T-helper 17 cell (primary cell): ENCODE measurements around the gene CCDC69. TPM values are rescaled to one million over a fixed set of nuclear protein-coding genes. Genes with fewer than 3 reads are reported as not detected.
"Not testable (repeated sequence)": the region's sequence is repeated elsewhere in the genome, so short reads cannot be mapped to it uniquely, and the experiment has no call there.

Experiments
- ATAC-seq: fragments of 150-1000 bp; cut with Tn5 transposase; 2 replicates; pipeline ENCODE4 v1.10.0; 2021; ENCODE audit warnings: mild to moderate bottlenecking, moderate library complexity
- DNase-seq, 3 donors: peaks; one replicate each; pipeline versions ENCODE4 v3.0.0 to v3.0.0-alpha.2; 2020 to 2021
- H3K9me3 ChIP-seq: one replicate; pipeline ENCODE4 v1.7.0; 2013; ENCODE audit warnings: low read length, mild to moderate bottlenecking; ENCODE audit not compliant: control insufficient read depth, poor library complexity, severe bottlenecking
- H3K27ac Mint-ChIP-seq: one replicate; pipeline ENCODE4 v1.8.0; 2022; ENCODE audit warnings: mild to moderate bottlenecking, moderate library complexity, mixed read lengths
- H3K27me3 Mint-ChIP-seq: one replicate; pipeline ENCODE4 v1.8.0; 2022; ENCODE audit warnings: mixed read lengths
- H3K36me3 Mint-ChIP-seq: one replicate; pipeline ENCODE4 v1.8.0; 2022; ENCODE audit warnings: low read depth, mixed read lengths
- H3K4me1 Mint-ChIP-seq: one replicate; pipeline ENCODE4 v1.8.0; 2022; ENCODE audit warnings: mild to moderate bottlenecking, mixed read lengths
- H3K4me3 Mint-ChIP-seq: one replicate; pipeline ENCODE4 v1.8.0; 2022; ENCODE audit warnings: mild to moderate bottlenecking, moderate library complexity, mixed read lengths
- total RNA-seq, 4 donors: library from RNA in 2 of 4; stranded (reverse) in 2 of 4; gene quantifications; one replicate each; pipeline ENCODE4 v1.2.3 and lab custom pipeline; 2022 to 2026

Gene CCDC69
- total RNA-seq, 2 donors from 2014 or later = 74.7 to 82.5 TPM

GRCh38 chr5:151189151-151189550 is 34.7 kb downstream of the CCDC69 start:
- H3K4me1 Mint-ChIP-seq = peaks cover 18% of the 10 kb centered on the region
- H3K27me3 Mint-ChIP-seq = no peaks in the 10 kb centered on the region
- peaks cover 25% of the 10 kb centered on the region for H3K36me3 Mint-ChIP-seq
- H3K4me3 Mint-ChIP-seq = no peak overlapping the region
- ATAC-seq (no peak), DNase-seq (no peak)
- no peaks in the 10 kb centered on the region for H3K9me3 ChIP-seq
- H3K27ac Mint-ChIP-seq = no peak overlapping the region

- no peaks in the 10 kb centered on the region for H3K27me3 Mint-ChIP-seq
- H3K4me1 Mint-ChIP-seq = peaks cover 12% of the 10 kb centered on the region
- peak overlapping the region; percentile 86 for H3K27ac Mint-ChIP-seq
- peaks cover 21% of the 10 kb centered on the region for H3K36me3 Mint-ChIP-seq
- no peak overlapping the region for H3K4me3 Mint-ChIP-seq
- DNase-seq (no peak), ATAC-seq (no peak)
- H3K9me3 ChIP-seq = no peaks in the 10 kb centered on the region
Measured at GRCh38 chr5:151186538-151186937, 37.4 kb downstream of the CCDC69 start.

DNA sequence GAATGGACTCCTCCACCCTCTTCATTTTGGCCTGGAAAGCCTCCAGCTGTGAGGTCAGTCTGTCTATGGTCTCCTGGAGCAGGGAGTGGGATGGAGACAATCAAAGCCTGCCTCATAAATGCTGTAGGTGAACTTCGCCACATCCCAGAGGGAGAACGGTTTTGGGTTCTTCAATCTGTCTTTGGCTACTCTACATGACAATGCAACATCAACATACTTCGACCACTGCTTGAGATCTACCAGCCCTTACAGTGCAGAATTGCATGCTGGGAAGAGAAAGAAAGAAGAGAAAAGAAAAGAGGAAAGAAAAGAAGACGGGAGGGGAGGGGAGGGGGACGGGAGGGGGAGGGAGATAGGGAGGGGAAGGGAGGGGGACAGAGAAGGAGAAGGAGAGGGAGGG is 37.8 kb downstream of the CCDC69 start:
- ATAC-seq (no peak), DNase-seq (no peak)
- no peaks in the 10 kb centered on the region for H3K9me3 ChIP-seq
- H3K27ac Mint-ChIP-seq = peak overlapping the region; percentile 86
- no peak overlapping the region for H3K4me3 Mint-ChIP-seq
- H3K4me1 Mint-ChIP-seq = peaks cover 10% of the 10 kb centered on the region
- H3K36me3 Mint-ChIP-seq = peaks cover 19% of the 10 kb centered on the region
- H3K27me3 Mint-ChIP-seq = no peaks in the 10 kb centered on the region

DNA sequence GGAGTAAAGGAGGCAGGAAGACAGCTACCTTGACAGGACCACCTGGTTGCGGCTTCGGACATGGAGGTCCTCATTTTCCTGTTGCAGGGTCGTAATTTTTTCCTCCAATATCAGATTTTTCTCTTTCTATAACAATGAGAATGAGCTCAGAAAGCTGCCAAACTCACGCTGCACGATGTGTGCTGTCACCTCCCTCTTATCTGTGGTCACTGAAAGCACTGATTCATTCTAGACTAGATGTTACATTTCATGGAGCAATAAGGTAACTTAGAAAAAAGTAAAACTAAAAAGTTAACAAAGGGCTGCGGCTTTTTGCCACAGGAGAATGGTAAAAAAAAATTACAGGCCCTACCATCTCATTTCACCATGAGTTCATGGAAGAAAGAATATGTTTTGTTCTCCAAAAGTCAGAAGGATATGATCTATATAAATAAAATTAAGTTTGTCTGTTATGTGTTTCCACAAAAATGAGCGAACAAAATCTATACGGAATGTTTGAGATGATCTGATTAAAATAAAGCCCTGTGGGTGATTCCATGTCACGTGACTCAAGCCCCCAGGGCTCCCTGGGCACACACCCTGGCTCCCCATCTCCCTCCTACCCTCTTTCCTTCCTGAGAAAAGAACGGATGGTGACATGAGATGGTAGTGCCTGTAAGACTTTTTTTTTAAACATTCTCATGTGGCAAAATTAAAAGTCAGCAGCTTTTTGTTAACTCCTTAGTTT is 39.4 kb downstream of the CCDC69 start:
- Mint-ChIP-seq H3K4me1 (peaks cover 10% of the 10 kb centered on the region), H3K36me3 (peaks cover 17% of the 10 kb centered on the region), H3K4me3 (no peak overlapping the region), H3K27me3 (no peaks in the 10 kb centered on the region), H3K27ac (peak overlapping the region; percentile 54)
- no peak for DNase-seq
- no peaks in the 10 kb centered on the region for H3K9me3 ChIP-seq
- no peak for ATAC-seq

GRCh38 chr5:151183456-151184245 is 40.2 kb downstream of the CCDC69 start:
- Mint-ChIP-seq H3K4me1 (peaks cover 13% of the 10 kb centered on the region), H3K36me3 (peaks cover 10% of the 10 kb centered on the region), H3K4me3 (no peak overlapping the region), H3K27me3 (no peaks in the 10 kb centered on the region), H3K27ac (peak overlapping the region; percentile 54)
- DNase-seq (no peak), ATAC-seq (no peak)
- H3K9me3 ChIP-seq = no peaks in the 10 kb centered on the region

DNA sequence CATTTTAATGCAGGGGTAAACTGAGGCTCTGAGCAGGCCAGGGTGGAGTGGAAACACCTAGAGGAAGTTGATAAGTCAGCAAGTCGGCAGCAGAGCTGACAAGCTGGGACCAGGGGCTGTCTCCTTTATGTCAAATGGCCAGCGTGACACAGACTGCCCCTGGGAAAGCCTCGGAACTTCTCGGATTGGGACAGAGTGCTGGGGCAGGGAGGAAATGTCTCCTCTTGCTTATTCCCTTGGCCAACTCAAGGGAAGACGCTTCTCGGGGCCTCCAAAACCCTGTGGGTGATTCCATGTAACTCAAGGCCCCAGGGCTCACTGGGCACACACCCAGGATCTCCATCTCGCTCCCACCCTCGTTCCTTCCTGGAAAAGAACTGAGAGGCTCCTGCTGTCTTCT is 40.9 kb downstream of the CCDC69 start:
- H3K9me3 ChIP-seq = no peaks in the 10 kb centered on the region
- Mint-ChIP-seq H3K27me3 (no peaks in the 10 kb centered on the region), H3K4me3 (no peak overlapping the region), H3K27ac (peak overlapping the region; percentile 54), H3K4me1 (peaks cover 16% of the 10 kb centered on the region), H3K36me3 (peaks cover 10% of the 10 kb centered on the region)
- DNase-seq = no peak
- no peak for ATAC-seq

DNA sequence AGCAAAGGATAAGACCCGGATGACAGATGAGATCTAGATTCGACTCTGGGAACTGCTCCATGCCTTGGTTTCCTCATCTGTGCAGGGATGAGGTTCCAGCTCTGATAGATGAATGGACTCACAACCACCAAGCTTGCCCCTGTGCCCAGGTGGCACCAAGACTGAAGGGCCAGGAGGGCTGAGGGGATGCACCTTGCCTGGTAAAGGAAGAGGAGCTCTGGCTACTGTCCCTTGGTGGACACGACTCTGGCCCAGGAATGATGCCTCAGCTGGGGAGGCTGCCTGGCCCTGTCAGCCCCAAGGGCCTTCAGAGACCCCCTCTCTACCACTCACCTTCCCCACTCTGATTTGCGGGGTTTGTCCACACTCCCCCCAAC is 41.4 kb downstream of the CCDC69 start:
- H3K4me3 Mint-ChIP-seq = no peak overlapping the region
- H3K27me3 Mint-ChIP-seq = no peaks in the 10 kb centered on the region
- H3K4me1 Mint-ChIP-seq = peaks cover 18% of the 10 kb centered on the region
- peak overlapping the region; percentile 51 for H3K27ac Mint-ChIP-seq
- no peak for DNase-seq
- no peaks in the 10 kb centered on the region for H3K9me3 ChIP-seq
- H3K36me3 Mint-ChIP-seq = peaks cover 12% of the 10 kb centered on the region
- no peak for ATAC-seq

DNA sequence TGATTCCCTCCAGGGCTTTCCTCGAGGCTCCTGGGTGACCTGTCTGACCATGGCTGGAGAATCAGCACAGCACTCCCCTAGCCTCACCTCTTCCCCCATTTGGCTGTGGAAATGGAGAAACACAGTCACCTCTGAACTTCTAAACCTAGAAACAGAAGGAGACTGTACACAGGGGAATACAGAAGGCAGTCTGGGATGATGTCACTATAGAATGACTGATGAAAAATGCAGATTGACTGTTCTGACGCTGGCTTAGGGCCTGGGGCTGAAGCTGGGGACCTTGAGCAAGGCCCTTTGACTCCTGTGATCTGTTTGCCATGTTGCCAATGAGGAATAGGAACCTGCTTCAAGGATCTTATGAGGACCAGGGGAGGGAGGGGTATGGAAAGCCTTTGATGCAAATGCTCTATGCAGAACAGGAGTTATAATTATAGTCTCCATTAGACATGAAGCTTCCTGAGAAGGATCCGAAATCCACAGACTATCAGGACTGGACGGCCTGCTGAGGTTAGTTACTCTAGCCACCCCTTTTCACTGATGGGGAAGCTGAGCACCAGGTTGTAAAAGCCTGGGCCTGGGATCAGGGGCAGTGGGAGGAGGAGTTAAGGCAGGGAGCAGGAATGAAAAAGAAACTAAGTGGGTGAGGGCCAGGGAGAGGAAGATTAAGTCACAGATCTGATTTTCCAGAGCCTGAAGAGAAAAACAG is 41.9 kb downstream of the CCDC69 start:
- Mint-ChIP-seq H3K4me1 (peaks cover 18% of the 10 kb centered on the region), H3K27ac (peak overlapping the region; percentile 51), H3K27me3 (no peaks in the 10 kb centered on the region), H3K36me3 (peaks cover 11% of the 10 kb centered on the region), H3K4me3 (no peak overlapping the region)
- no peaks in the 10 kb centered on the region for H3K9me3 ChIP-seq
- DNase-seq = no peak
- ATAC-seq = no peak

- Mint-ChIP-seq H3K27me3 (no peaks in the 10 kb centered on the region), H3K27ac (peak overlapping the region; percentile 54), H3K4me1 (peaks cover 9% of the 10 kb centered on the region), H3K36me3 (peaks cover 3% of the 10 kb centered on the region), H3K4me3 (no peak overlapping the region)
- DNase-seq (no peak), ATAC-seq (no peak)
- no peaks in the 10 kb centered on the region for H3K9me3 ChIP-seq
Measured at GRCh38 chr5:151180291-151180690, 43.6 kb downstream of the CCDC69 start.

- Mint-ChIP-seq H3K4me3 (no peak overlapping the region), H3K36me3 (peaks cover 2% of the 10 kb centered on the region), H3K27ac (no peak overlapping the region), H3K27me3 (no peaks in the 10 kb centered on the region), H3K4me1 (peaks cover 9% of the 10 kb centered on the region)
- no peaks in the 10 kb centered on the region for H3K9me3 ChIP-seq
- no peak for ATAC-seq
- no peak for DNase-seq
Measured at GRCh38 chr5:151179489-151179840, 44.4 kb downstream of the CCDC69 start.

GRCh38 chr5:151178777-151179488 is 45.0 kb downstream of the CCDC69 start:
- Mint-ChIP-seq H3K36me3 (peaks cover 2% of the 10 kb centered on the region), H3K27me3 (no peaks in the 10 kb centered on the region), H3K4me3 (no peak overlapping the region), H3K4me1 (peaks cover 11% of the 10 kb centered on the region), H3K27ac (peak overlapping the region; percentile 57)
- ATAC-seq (no peak), DNase-seq (no peak)
- H3K9me3 ChIP-seq = no peaks in the 10 kb centered on the region

- no peak for DNase-seq
- Mint-ChIP-seq H3K4me1 (peaks cover 12% of the 10 kb centered on the region), H3K27me3 (no peaks in the 10 kb centered on the region), H3K36me3 (peaks cover 2% of the 10 kb centered on the region), H3K27ac (peak overlapping the region; percentile 57), H3K4me3 (no peak overlapping the region)
- ATAC-seq = no peak
- H3K9me3 ChIP-seq = no peaks in the 10 kb centered on the region
Measured at GRCh38 chr5:151178372-151178771, 45.5 kb downstream of the CCDC69 start.

- H3K27ac Mint-ChIP-seq, H3K36me3 Mint-ChIP-seq, H3K4me3 Mint-ChIP-seq, H3K27me3 Mint-ChIP-seq, ATAC-seq, H3K9me3 ChIP-seq, DNase-seq: not testable (repeated sequence)
- H3K4me1 Mint-ChIP-seq = peaks cover 17% of the 10 kb centered on the region
Measured at GRCh38 chr5:151176268-151176667, 47.6 kb downstream of the CCDC69 start.
